ENCODE results near the gene THBS2.

GRCh38 chr6:169247991-169248390 is 5.7 kb downstream of the THBS2 start:
- TF ChIP-seq CTCF (IDR thresholded peaks at IDR 0.05) (no peak), EP300 (IDR thresholded peaks at IDR 0.05) (no peak), POLR2A (IDR thresholded peaks at IDR 0.05) (no peak)

Measured in ovary (tissue), 3 donors.